Measurements from ENCODE around the gene DIP2B. TPM values are rescaled to one million over a fixed set of nuclear protein-coding genes. Genes with fewer than 3 reads are reported as not detected.

DIP2B gene
- total and polyA plus RNA-seq, 12 donors, result 3.4 to 46.6 (median 25.0) TPM

DNA sequence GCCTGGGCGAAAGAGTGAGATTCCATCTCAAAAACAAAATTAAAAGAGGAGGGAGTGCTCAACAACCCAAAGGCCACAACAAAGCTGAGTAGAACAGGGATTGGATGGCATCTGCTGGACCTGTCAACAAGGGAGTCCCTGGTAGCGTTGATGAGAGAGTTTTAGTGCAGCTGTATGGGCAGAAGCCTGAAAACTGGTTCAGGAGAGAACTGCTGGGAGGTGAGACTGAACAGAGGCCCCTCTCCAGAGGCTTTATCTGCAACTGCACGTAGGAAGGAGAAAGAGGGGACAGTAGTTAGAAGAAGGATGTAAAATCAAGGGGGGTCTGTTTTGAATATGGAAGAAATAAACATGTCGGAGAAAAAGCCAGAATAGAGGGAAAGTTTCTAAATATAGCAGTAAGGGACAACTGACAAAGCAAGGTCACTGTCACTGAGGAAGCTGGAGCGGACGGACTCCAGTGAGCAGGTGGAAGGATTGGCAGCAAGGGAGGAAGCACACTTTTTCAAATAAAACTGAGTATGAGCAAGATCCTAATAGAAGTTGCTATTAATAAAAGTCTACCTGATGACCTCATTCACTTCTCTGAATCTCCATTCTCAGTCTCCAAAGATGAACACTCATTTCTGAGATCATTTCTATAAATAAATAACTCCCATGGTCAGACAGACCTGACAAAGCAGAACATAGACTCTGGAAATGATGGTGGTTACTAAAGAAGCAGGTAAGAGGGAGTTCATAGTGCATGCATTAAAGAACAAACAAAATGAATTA, 247.3 kb downstream of the DIP2B start:
- TF ChIP-seq CTCF (IDR thresholded peaks at IDR 0.05) (no peak), POLR2A (IDR thresholded peaks at IDR 0.05) (no peak)
- no peaks in the 10 kb centered on the region for H3K4me1 ChIP-seq (replicated peaks in 1 of 2)
- 58 to 78% (median 66%) methylated on average over 6 of the region's 6 CpGs for WGBS, 4 donors
- H3K27ac ChIP-seq, result peak overlapping the region in 1 of 5 donors; percentile 28
- no peaks in the 10 kb centered on the region for H3K36me3 ChIP-seq (replicated peaks in 1 of 2)
- intact Hi-C loops (cut with DNase I), result no loop called here
- peak in 1 of 7 donors; percentile 13 for DNase-seq
- H3K4me3 ChIP-seq, result no peak overlapping the region
- no peaks in the 10 kb centered on the region for H3K27me3 ChIP-seq
- H3K9me3 ChIP-seq (replicated peaks in 1 of 3), result no peaks in the 10 kb centered on the region

- peak in 1 of 7 donors; percentile 16 for DNase-seq
- 86 to 96% (median 93%) methylated on average over 5 of the region's 5 CpGs for WGBS, 4 donors
- Histone ChIP-seq H3K27ac (no peak overlapping the region), H3K36me3 (replicated peaks in 1 of 2) (no peaks in the 10 kb centered on the region), H3K9me3 (replicated peaks in 1 of 3) (no peaks in the 10 kb centered on the region), H3K27me3 (no peaks in the 10 kb centered on the region), H3K4me1 (replicated peaks in 1 of 2) (no peaks in the 10 kb centered on the region), H3K4me3 (no peak overlapping the region)
- intact Hi-C loops (cut with DNase I), result no loop called here
- TF ChIP-seq POLR2A (IDR thresholded peaks at IDR 0.05) (no peak), CTCF (IDR thresholded peaks at IDR 0.05) (no peak)
Observed at GRCh38 chr12:50753232-50753769, 248.5 kb downstream of the DIP2B start.

DNA sequence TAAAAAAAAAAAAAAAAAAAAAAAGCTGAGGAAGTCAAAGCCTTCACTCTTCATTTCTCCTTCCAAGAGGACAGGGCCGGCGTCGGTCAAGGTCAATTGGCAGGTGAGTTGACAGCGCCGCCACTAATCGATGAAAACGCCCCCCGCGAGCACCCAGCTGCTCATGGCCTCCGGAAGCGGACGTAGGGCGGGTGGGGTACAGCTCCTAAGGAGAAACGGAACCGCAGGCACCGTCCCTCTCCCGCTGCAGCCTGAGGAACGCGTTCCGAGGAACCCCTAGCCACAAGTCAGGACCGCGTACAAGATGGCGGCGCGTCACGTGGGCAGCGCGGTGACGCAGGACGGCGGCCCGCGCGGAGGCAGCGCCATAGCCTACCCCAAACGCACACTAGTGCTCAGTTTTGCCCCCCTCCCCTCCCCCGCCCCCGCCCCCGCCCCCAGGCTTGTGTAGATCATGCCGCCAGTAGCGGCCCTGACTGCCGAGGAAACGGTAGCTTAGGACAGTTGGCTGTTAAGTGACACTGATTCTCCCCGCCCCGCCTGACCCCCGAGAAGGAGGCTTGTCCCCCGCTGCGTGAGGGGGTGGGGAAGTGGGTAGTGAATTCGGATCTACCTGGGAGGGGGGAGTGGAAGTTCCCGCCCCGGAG, 259.0 kb downstream of the DIP2B start, which contains the start of gene ATF1:
Gene ATF1 (plus strand): TSS at position 463 of the 647 bp plus-strand sequence. CDS start 16,045 bp downstream, outside the sequence.
- peak; percentile 85 to 97 (median 91) for DNase-seq
- no peaks in the 10 kb centered on the region for H3K27me3 ChIP-seq
- peaks cover 10 to 48% of the 10 kb centered on the region in 2 donors for H3K4me1 ChIP-seq (replicated peaks in 1 of 2)
- H3K9me3 ChIP-seq (replicated peaks in 1 of 3), result no peaks in the 10 kb centered on the region
- WGBS, 4 donors, result 0% methylated on average over 3 to 51 of the region's 51 CpGs
- H3K4me3 ChIP-seq, result peak within 1 kb of the TSS; percentile 3 to 100 (median 78)
- no peaks in the 10 kb centered on the region for H3K36me3 ChIP-seq (replicated peaks in 1 of 2)
- intact Hi-C loops (cut with DNase I), result no loop called here
- TF ChIP-seq POLR2A (IDR thresholded peaks at IDR 0.05), result peak; percentile 61 to 74
- no peak for TF ChIP-seq CTCF (IDR thresholded peaks at IDR 0.05)
- peak within 1 kb of the TSS; percentile 93 to 99 (median 95) for H3K27ac ChIP-seq

All from adrenal gland (tissue), 12 donors.